GM10266 (cell line): Measurements from ENCODE around the gene RAD9A.

Experiments used
- DNase-seq: peaks from one replicate; pipeline ENCODE4 v3.0.0; 2012; ENCODE audit errors: extremely low spot score
- CTCF ChIP-seq: IDR thresholded peaks from 2 replicates; pipeline ENCODE4 v1.5.1; 2012; ENCODE audit warnings: mild to moderate bottlenecking, low read depth; ENCODE audit not compliant: control insufficient read depth, insufficient read depth; ENCODE audit errors: missing control alignments

RAD9A gene

GRCh38 chr11:67364783-67365722 lies 26.7 kb upstream of the RAD9A start:
- no peak for TF ChIP-seq CTCF
- DNase-seq = no peak

GRCh38 chr11:67365736-67366444 lies 25.9 kb upstream of the RAD9A start:
- no peak for DNase-seq
- TF ChIP-seq CTCF = no peak

- no peak for TF ChIP-seq CTCF
- no peak for DNase-seq
These were observed 25.2 kb upstream of the RAD9A start for GRCh38 chr11:67366546-67366945.

- DNase-seq = no peak
- TF ChIP-seq CTCF = no peak
These were observed 24.6 kb upstream of the RAD9A start for GRCh38 chr11:67366961-67367760.

- TF ChIP-seq CTCF = no peak
- no peak for DNase-seq
These were observed 24.0 kb upstream of the RAD9A start for GRCh38 chr11:67367761-67368227.

- DNase-seq = no peak
- TF ChIP-seq CTCF = no peak
These were observed 23.2 kb upstream of the RAD9A start for GRCh38 chr11:67368621-67369020.

- DNase-seq = no peak
- TF ChIP-seq CTCF = no peak
These were observed 22.5 kb upstream of the RAD9A start for GRCh38 chr11:67369275-67369674.
